NCI-H1092 treated with DMSO at 0.1 percent for 48 hours (cell line): ENCODE measurements around the gene TTC34.
"Not testable (repeated sequence)": the region's sequence is repeated elsewhere in the genome, so short reads cannot be mapped to it uniquely, and the experiment has no call there.

Source experiments
- DNase-seq: peaks from one replicate; lab custom pipeline; 2025; lab: John Stamatoyannopoulos, UW

TTC34 gene

GRCh38 chr1:2810899-2811532 is 9.5 kb upstream of the TTC34 start:
- no peak for DNase-seq

- DNase-seq, result no peak
Observed at GRCh38 chr1:2810281-2810680, 8.8 kb upstream of the TTC34 start.

- DNase-seq, result no peak
Observed at GRCh38 chr1:2809656-2810055, 8.2 kb upstream of the TTC34 start.

- no peak for DNase-seq
Observed at GRCh38 chr1:2808831-2809605, 7.5 kb upstream of the TTC34 start.

- no peak for DNase-seq
Observed at GRCh38 chr1:2808386-2808705, 6.9 kb upstream of the TTC34 start.

GRCh38 chr1:2807678-2808385 is 6.3 kb upstream of the TTC34 start:
- no peak for DNase-seq

GRCh38 chr1:2807036-2807435 is 5.5 kb upstream of the TTC34 start:
- no peak for DNase-seq

- no peak for DNase-seq
Observed at GRCh38 chr1:2806591-2806990, 5.1 kb upstream of the TTC34 start.

- DNase-seq, result no peak
Observed at GRCh38 chr1:2805801-2806430, 4.4 kb upstream of the TTC34 start.

- no peak for DNase-seq
Observed at GRCh38 chr1:2804628-2805351, 3.3 kb upstream of the TTC34 start.

GRCh38 chr1:2803931-2804627 is 2.6 kb upstream of the TTC34 start:
- no peak for DNase-seq

- DNase-seq, result no peak
Observed at GRCh38 chr1:2803086-2803930, 1.8 kb upstream of the TTC34 start.

GRCh38 chr1:2802421-2802961 is 998 bp upstream of the TTC34 start:
- DNase-seq, result no peak

- no peak for DNase-seq
Observed at GRCh38 chr1:2801046-2801445, 447 bp downstream of the TTC34 start.

GRCh38 chr1:2800664-2801045 is 838 bp downstream of the TTC34 start:
- no peak for DNase-seq

- DNase-seq, result no peak
Observed at GRCh38 chr1:2799811-2800663, 1.5 kb downstream of the TTC34 start.

GRCh38 chr1:2798958-2799357 is 2.5 kb downstream of the TTC34 start:
- DNase-seq, result not testable (repeated sequence)

- DNase-seq, result no peak
Observed at GRCh38 chr1:2797741-2798016, 3.8 kb downstream of the TTC34 start.

GRCh38 chr1:2796890-2797740 is 4.4 kb downstream of the TTC34 start:
- no peak for DNase-seq
